Progenitor cell of endocrine pancreas (in vitro differentiated cells): ENCODE results near the gene C2orf72. TPM values are rescaled to one million over a fixed set of nuclear protein-coding genes. Genes with fewer than 3 reads are reported as not detected.
"Not testable (repeated sequence)": the region's sequence is repeated elsewhere in the genome, so short reads cannot be mapped to it uniquely, and the experiment has no call there.

Experiments
- DNase-seq: peaks from one replicate; pipeline ENCODE4 v3.0.0; 2021; ENCODE audit warnings: low spot score; ENCODE audit not compliant: unreplicated experiment
- H3K27ac Mint-ChIP-seq: 2 replicates; pipeline ENCODE4 v1.8.0; 2021; ENCODE audit warnings: mild to moderate bottlenecking, moderate library complexity, mixed read lengths
- H3K27me3 Mint-ChIP-seq: 2 replicates; pipeline ENCODE4 v1.8.0; 2021; ENCODE audit warnings: mixed read lengths
- H3K36me3 Mint-ChIP-seq: 2 replicates; pipeline ENCODE4 v1.8.0; 2022; ENCODE audit warnings: mixed read lengths; ENCODE audit not compliant: insufficient read depth
- H3K4me1 Mint-ChIP-seq: 2 replicates; pipeline ENCODE4 v1.8.0; 2021; ENCODE audit warnings: low read depth, mixed read lengths
- H3K4me3 Mint-ChIP-seq: 2 replicates; pipeline ENCODE4 v1.8.0; 2021; ENCODE audit warnings: low read depth, mild to moderate bottlenecking, moderate library complexity, mixed read lengths
- H3K9me3 Mint-ChIP-seq: 2 replicates; pipeline ENCODE4 v1.8.0; 2021; ENCODE audit warnings: low read depth, mixed read lengths
- total RNA-seq: library from RNA; stranded (reverse); gene quantifications from 2 replicates; pipeline ENCODE4 v1.2.1, GENCODE V29; 2021
- TF ChIP-seq, protein P1 (sequence below): fragments of 200-600 bp; sonication (generic); IDR thresholded peaks from one replicate; pipeline ENCODE4 v1.5.0; 2021; ENCODE audit warnings: antibody characterized with exemption, mild to moderate bottlenecking; ENCODE audit not compliant: unreplicated experiment

The C2orf72 gene
- total RNA-seq, 1 donor from 2014 or later = 11.1 TPM

DNA sequence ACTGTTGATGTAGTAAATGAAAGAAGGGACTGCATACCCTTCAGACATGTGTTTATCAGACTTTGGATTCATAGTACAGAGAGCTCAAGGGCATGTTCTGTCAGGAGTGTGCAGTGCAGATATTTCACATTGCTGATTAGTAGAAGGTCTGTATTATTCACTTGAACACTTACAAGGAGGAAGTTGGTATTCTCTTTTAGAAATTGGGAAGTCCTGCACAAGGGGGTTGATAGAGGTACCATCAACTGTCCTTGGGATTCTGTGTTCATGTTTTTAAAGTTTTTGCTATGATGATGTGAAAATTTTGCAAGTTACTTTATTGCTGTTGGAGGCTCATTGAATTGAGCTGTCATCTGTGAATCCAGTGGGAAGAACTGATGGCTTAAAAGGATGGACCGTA is 26.0 kb downstream of the C2orf72 start:
- Mint-ChIP-seq H3K4me3 (no peak overlapping the region), H3K27me3 (no peaks in the 10 kb centered on the region), H3K27ac (no peak overlapping the region), H3K9me3 (no peaks in the 10 kb centered on the region), H3K36me3 (peaks cover 16% of the 10 kb centered on the region), H3K4me1 (peaks cover 15% of the 10 kb centered on the region)
- no peak for DNase-seq
- TF ChIP-seq, protein P1, sequence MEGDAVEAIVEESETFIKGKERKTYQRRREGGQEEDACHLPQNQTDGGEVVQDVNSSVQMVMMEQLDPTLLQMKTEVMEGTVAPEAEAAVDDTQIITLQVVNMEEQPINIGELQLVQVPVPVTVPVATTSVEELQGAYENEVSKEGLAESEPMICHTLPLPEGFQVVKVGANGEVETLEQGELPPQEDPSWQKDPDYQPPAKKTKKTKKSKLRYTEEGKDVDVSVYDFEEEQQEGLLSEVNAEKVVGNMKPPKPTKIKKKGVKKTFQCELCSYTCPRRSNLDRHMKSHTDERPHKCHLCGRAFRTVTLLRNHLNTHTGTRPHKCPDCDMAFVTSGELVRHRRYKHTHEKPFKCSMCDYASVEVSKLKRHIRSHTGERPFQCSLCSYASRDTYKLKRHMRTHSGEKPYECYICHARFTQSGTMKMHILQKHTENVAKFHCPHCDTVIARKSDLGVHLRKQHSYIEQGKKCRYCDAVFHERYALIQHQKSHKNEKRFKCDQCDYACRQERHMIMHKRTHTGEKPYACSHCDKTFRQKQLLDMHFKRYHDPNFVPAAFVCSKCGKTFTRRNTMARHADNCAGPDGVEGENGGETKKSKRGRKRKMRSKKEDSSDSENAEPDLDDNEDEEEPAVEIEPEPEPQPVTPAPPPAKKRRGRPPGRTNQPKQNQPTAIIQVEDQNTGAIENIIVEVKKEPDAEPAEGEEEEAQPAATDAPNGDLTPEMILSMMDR = no peak

- TF ChIP-seq, protein P1 = no peak
- H3K4me3 Mint-ChIP-seq = no peak overlapping the region
- H3K4me1 Mint-ChIP-seq = no peaks in the 10 kb centered on the region
- no peaks in the 10 kb centered on the region for H3K9me3 Mint-ChIP-seq
- DNase-seq = no peak
- H3K27ac Mint-ChIP-seq = no peak overlapping the region
- H3K36me3 Mint-ChIP-seq = peaks cover 21% of the 10 kb centered on the region
- no peaks in the 10 kb centered on the region for H3K27me3 Mint-ChIP-seq
These were observed 28.6 kb downstream of the C2orf72 start for GRCh38 chr2:231065966-231066365.

- H3K27me3 Mint-ChIP-seq, H3K4me1 Mint-ChIP-seq, H3K4me3 Mint-ChIP-seq, H3K27ac Mint-ChIP-seq, DNase-seq, H3K9me3 Mint-ChIP-seq: not testable (repeated sequence)
- H3K36me3 Mint-ChIP-seq = peaks cover 17% of the 10 kb centered on the region
These were observed 30.2 kb downstream of the C2orf72 start for GRCh38 chr2:231067531-231067930.

DNA sequence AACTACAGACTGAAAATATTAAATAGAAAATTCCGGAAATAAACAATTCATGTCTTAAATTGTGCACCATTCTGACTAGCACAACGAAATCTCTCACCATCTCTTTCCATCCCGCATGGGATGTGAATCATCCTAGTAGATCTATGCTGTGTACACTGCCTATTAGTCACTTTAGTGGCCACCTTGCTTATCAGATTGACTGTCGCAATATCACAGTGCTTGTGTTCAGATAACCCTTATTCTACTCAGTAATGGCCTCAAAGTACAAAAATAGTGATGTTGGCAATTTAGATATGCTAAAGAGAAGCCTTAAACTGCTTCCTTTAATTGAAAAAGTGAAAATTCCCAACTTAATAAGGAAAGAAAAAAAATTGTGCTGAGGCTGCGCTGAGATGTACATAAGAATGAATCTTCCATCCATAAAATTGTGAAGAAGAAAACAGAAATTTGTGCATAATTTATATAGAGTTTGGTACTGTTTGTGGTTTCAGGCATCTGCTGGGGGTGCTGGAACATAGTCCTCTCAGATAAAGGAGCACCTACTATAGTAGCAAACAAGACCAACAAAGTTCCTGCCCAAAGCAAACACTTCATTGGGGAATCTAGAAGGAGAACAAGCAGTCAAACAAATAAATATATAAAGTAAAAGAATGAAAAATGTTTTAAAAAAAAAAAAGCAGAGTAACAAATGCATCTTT is 31.4 kb downstream of the C2orf72 start:
- Mint-ChIP-seq H3K27me3 (no peaks in the 10 kb centered on the region), H3K9me3 (no peaks in the 10 kb centered on the region), H3K4me3 (no peak overlapping the region), H3K36me3 (peaks cover 16% of the 10 kb centered on the region), H3K4me1 (no peaks in the 10 kb centered on the region), H3K27ac (no peak overlapping the region)
- TF ChIP-seq, protein P1 = no peak
- no peak for DNase-seq

DNA sequence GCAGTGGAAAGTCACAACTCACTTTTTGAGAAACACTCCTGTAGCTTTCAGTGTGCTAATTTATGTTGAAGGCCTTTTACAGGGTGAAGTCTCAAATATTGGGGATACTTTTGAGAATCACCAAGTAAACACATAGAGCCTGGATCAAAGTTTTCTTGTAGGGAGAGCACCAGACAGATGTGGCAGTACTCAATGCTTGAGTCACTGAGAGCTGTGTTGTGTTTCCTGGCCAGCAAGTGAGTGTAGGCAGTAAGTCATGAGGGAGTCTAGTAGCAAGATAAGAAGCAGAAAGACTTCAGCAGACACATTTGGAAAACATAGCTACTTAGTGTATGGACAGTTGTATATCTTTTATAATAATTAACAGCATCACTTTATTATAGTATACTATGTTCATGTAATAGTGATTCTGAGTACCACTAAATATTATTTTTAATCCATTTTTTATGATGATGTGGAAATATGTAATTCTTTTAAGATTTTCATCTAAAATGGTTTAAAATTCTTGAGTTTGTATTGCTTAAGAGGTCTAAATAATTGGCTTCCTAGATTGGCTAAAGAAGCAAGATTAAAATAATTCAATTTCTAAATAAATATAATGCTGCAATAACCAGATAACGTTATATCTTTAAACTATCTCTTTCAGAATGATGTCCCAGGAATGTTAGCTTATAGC is 32.2 kb downstream of the C2orf72 start:
- Mint-ChIP-seq H3K4me3 (no peak overlapping the region), H3K4me1 (no peaks in the 10 kb centered on the region), H3K27me3 (no peaks in the 10 kb centered on the region), H3K27ac (no peak overlapping the region), H3K9me3 (no peaks in the 10 kb centered on the region), H3K36me3 (peaks cover 16% of the 10 kb centered on the region)
- TF ChIP-seq, protein P1 = no peak
- no peak for DNase-seq

- TF ChIP-seq, protein P1 = no peak
- peaks cover 48% of the 10 kb centered on the region for H3K36me3 Mint-ChIP-seq
- peaks cover 9% of the 10 kb centered on the region for H3K27me3 Mint-ChIP-seq
These were observed 47.2 kb downstream of the C2orf72 start for GRCh38 chr2:231084565-231084964.

More at GRCh38 chr2:231084565-231084964, 47.2 kb downstream of the C2orf72 start:
- Mint-ChIP-seq H3K4me3 (no peak overlapping the region), H3K9me3 (no peaks in the 10 kb centered on the region), H3K27ac (no peak overlapping the region), H3K4me1 (no peaks in the 10 kb centered on the region)
- DNase-seq = no peak
